Epithelial cell of esophagus (primary cell): ENCODE results near the gene DRD5.
A peak's percentile ranks its signal among the peaks of the same experiment; 100 is the strongest.

Experiments
- DNase-seq: peaks from one replicate; pipeline ENCODE4 v3.0.0; 2010; ENCODE audit warnings: low read depth
- H3K4me3 ChIP-seq: 2 replicates; pipeline ENCODE4 v1.5.1; 2011; ENCODE audit warnings: mild to moderate bottlenecking, low read length, control low read depth
- CTCF ChIP-seq: IDR thresholded peaks from 2 replicates; pipeline ENCODE4 v1.5.1; 2011; ENCODE audit warnings: low read depth, mild to moderate bottlenecking, low read length, control low read depth, inconsistent platforms; ENCODE audit not compliant: insufficient read depth; ENCODE audit errors: missing control alignments

The DRD5 gene

DNA sequence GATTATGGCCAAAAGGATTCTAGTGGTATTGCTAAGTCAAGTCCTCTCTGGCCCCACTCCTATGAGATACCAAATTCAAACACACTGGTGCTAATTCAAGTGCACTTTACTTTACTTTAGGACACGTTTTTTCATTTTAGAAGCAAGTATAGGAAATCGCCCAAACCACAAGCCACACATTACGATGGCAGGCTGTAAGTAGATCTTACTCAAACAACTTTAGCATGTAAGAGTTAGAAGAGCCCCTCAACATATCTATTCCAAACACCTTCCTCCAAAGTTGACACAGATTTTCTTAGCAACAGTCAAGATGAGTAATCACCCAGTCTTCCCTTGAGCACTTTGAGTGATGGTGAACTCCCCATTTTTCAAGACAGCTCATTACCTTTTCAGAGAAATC lies 43.6 kb downstream of the DRD5 start:
- peak; percentile 44 for DNase-seq
- H3K4me3 ChIP-seq: no peak overlapping the region
- no peak for TF ChIP-seq CTCF

DNA sequence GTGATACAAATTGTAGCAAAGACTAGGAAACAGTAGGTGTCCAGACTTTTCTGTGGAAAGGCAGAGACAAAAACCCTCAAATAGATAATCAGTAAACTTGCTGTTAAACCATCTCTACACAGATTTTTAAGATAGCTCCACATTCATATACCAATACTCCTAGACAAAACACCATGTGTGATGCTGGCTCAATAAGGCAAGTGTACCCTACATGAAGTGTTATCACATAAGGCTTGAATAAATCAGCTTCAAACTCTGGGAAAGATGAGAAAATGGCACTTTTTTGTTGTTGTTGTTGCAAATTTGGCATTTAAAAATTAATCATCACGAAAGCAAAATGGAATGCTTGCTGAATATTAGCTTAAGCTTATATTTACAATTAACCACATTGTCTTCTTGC lies 45.1 kb downstream of the DRD5 start:
- TF ChIP-seq CTCF: no peak
- no peak overlapping the region for H3K4me3 ChIP-seq
- no peak for DNase-seq

GRCh38 chr4:9832640-9833039 lies 51.2 kb downstream of the DRD5 start:
- no peak for DNase-seq
- H3K4me3 ChIP-seq: no peak overlapping the region
- no peak for TF ChIP-seq CTCF

- no peak for DNase-seq
- no peak for TF ChIP-seq CTCF
- H3K4me3 ChIP-seq: no peak overlapping the region
Measured at GRCh38 chr4:9833421-9833820, 52.0 kb downstream of the DRD5 start.
